GM12878 (cell line): ENCODE results near the gene RNU6-9. TPM values are rescaled to one million over a fixed set of nuclear protein-coding genes. Genes with fewer than 3 reads are reported as not detected.

Source experiments
- ATAC-seq: fragments of 200-7000 bp; cut with Tn5 transposase; 3 replicates; pipeline ENCODE4 v1.9.1; 2020; ENCODE audit warnings: mild to moderate bottlenecking, moderate library complexity
- BruUV-seq: library from RNA; stranded (reverse); fragments of 400-500 nt; replicated peaks from 2 replicates; lab custom pipeline; 2021; lab: Mats Ljungman, UMichigan
- CTCF ChIA-PET: fragments of 300-600 bp; sonication (Branson Sonifier 250); formaldehyde crosslinking; extraction: SDS; loops from one replicate; lab custom pipeline; 2021; ENCODE audit warnings: inconsistent platforms; lab: Yijun Ruan, JAX
- POLR2A ChIA-PET: fragments of 350-600 bp; formaldehyde crosslinking; extraction: SDS; loops from one replicate; lab custom pipeline; 2021; ENCODE audit warnings: inconsistent platforms; lab: Charles Lee
- RAD21 ChIA-PET: fragments of 300-600 bp; sonication (Branson Sonifier 250); formaldehyde crosslinking; loops from one replicate; lab custom pipeline; 2023; ENCODE audit warnings: antibody characterized with exemption; ENCODE audit not compliant: unreplicated experiment; lab: Charles Lee
- SMC1A ChIA-PET: fragments of 300-600 bp; sonication (Branson Sonifier 250); formaldehyde crosslinking; loops from one replicate; lab custom pipeline; 2023; ENCODE audit not compliant: unreplicated experiment, uncharacterized antibody; lab: Charles Lee
- DNase-seq: peaks from one replicate; pipeline ENCODE4 v3.0.0-alpha.2; 2011; ENCODE audit warnings: low read depth, low spot score
- FAIRE-seq: peaks from 3 replicates; lab custom pipeline; 2011; peaks lifted over from hg19 to GRCh38; lab: Jason Lieb, UNC
- H2AFZ ChIP-seq: 2 replicates; pipeline ENCODE4 v1.6.0; 2011; ENCODE audit warnings: low read depth, low read length, control low read depth; ENCODE audit not compliant: control insufficient read depth
- H3K27ac ChIP-seq: 2 replicates; pipeline ENCODE4 v1.5.1; 2011; ENCODE audit warnings: control low read depth; ENCODE audit not compliant: control insufficient read depth, insufficient read depth
- H3K27me3 ChIP-seq, 2 experiments: replicated peaks in 1 of 2; 2 replicates each; pipeline versions ENCODE4 v1.6.0 to v1.6.1; 2011; ENCODE audit warnings: low read length in 1 of 2; ENCODE audit not compliant: control insufficient read depth in 2 of 2, insufficient read depth in 2 of 2
- H3K36me3 ChIP-seq, 2 experiments: 2 replicates each; pipeline ENCODE4 v1.5.1; 2011; ENCODE audit warnings: low read length in 1 of 2; ENCODE audit not compliant: control insufficient read depth in 2 of 2, insufficient read depth in 2 of 2
- H3K4me1 ChIP-seq: 2 replicates; pipeline ENCODE4 v1.6.1; 2011; ENCODE audit warnings: mild to moderate bottlenecking, low read length, moderate library complexity, mixed read lengths; ENCODE audit not compliant: control insufficient read depth, insufficient read depth
- H3K4me2 ChIP-seq: 2 replicates; pipeline ENCODE4 v1.6.0; 2011; ENCODE audit warnings: control low read depth; ENCODE audit not compliant: control insufficient read depth, insufficient read depth
- H3K4me3 ChIP-seq: fragments of 200-600 bp; sonication (generic); 2 replicates; pipeline ENCODE4 v1.5.1; 2016
- H3K79me2 ChIP-seq: 2 replicates; pipeline ENCODE4 v1.6.0; 2011; ENCODE audit warnings: low read length; ENCODE audit not compliant: control insufficient read depth, insufficient read depth
- H3K9ac ChIP-seq: 2 replicates; pipeline ENCODE4 v1.8.0; 2011; ENCODE audit warnings: low read length, control low read depth, mixed read lengths; ENCODE audit not compliant: control insufficient read depth, insufficient read depth
- H3K9me3 ChIP-seq: replicated peaks from 3 replicates; pipeline ENCODE4 v1.5.1; 2011; ENCODE audit warnings: mild to moderate bottlenecking, low read length; ENCODE audit not compliant: control insufficient read depth, insufficient read depth
- H4K20me1 ChIP-seq: 2 replicates; pipeline ENCODE4 v1.6.0; 2011; ENCODE audit not compliant: control insufficient read depth, insufficient read depth
- CREB1 ChIP-seq: IDR thresholded peaks from 2 replicates; pipeline ENCODE4 v1.6.1; 2012; ENCODE audit warnings: low read depth, mild to moderate bottlenecking, inconsistent platforms
- EGR1 ChIP-seq, 2 experiments: IDR thresholded peaks; 1 replicate in 1 of 2; 2 replicates in 1 of 2; pipeline ENCODE4 v1.6.1; 2011 to 2012; ENCODE audit warnings: low read depth in 2 of 2, low read length in 2 of 2, borderline replicate concordance in 1 of 2, mild to moderate bottlenecking in 1 of 2, moderate library complexity in 1 of 2
- FOS ChIP-seq: IDR thresholded peaks from 3 replicates; pipeline ENCODE4 v1.6.1; 2011; ENCODE audit warnings: borderline replicate concordance; ENCODE audit not compliant: insufficient read length; ENCODE audit errors: extremely low read depth
- IRF4 ChIP-seq: IDR thresholded peaks from 2 replicates; pipeline ENCODE4 v1.6.1; 2011; ENCODE audit warnings: low read depth, low read length
- NBN ChIP-seq: fragments of 450-650 bp; IDR thresholded peaks from 2 replicates; pipeline ENCODE4 v1.6.1; 2016
- PRDM15 ChIP-seq: fragments of 450-650 bp; formaldehyde crosslinking; IDR thresholded peaks from 2 replicates; pipeline ENCODE4 v1.4.0; 2020; ENCODE audit warnings: mild to moderate bottlenecking, moderate library complexity
- RCOR1 ChIP-seq: conservative IDR thresholded peaks from 2 replicates; pipeline ENCODE4 v1.6.1; 2012; ENCODE audit warnings: low read depth, low read length, improper control_type of control experiment
- RUNX3 ChIP-seq: IDR thresholded peaks from 2 replicates; pipeline ENCODE4 v1.6.1; 2012; ENCODE audit warnings: low read length, inconsistent platforms
- SREBF2 ChIP-seq: IDR thresholded peaks from 2 replicates; pipeline ENCODE4 v1.6.1; 2012; ENCODE audit warnings: mild to moderate bottlenecking, low read length
- TAF1 ChIP-seq: IDR thresholded peaks from 2 replicates; pipeline ENCODE4 v1.6.1; 2011; ENCODE audit warnings: mild to moderate bottlenecking, low read depth, low read length, borderline replicate concordance
- WGBS: methylation state at CpG from one replicate; pipeline ENCODE4 v1.1.6; 2016; ENCODE audit warnings: low lambda C conversion rate; ENCODE audit not compliant: insufficient replicate concordance, insufficient coverage; ENCODE audit errors: missing lambda C conversion rate; 5-methylcytosine and 5-hydroxymethylcytosine counted together
- in situ Hi-C: fragments of 300-500 bp; cut with MboI; formaldehyde crosslinking; loops from 9 replicates; pipeline ENCODE4 v1.14.3; 2018; ENCODE audit warnings: mixed read lengths
- intact Hi-C: fragments of 100-400 bp; cut with micrococcal nuclease; formaldehyde crosslinking; loops from one replicate; pipeline ENCODE4 v1.14.2; 2022; ENCODE audit not compliant: unreplicated experiment
- polyA plus RNA-seq, 11 experiments: library from polyadenylated mRNA; depleted of rRNA in 4 of 11; unstranded in 6 of 11; stranded (reverse) in 5 of 11; fragments of >200 nt; fragmentation: Nextera tagmentation in 4 of 11; fragmentation: Illumina TruSeq in 1 of 11; extraction: Ambion mirVana in 4 of 11; extraction: Trizol in 1 of 11; gene quantifications; 1 replicate in 1 of 11; 2 replicates in 10 of 11; pipeline versions ENCODE4 v1.2.1 to v1.2.3, GENCODE V29; 2011 to 2016; ENCODE audit warnings: inconsistent platforms in 2 of 11, missing spikeins in 2 of 11, low read depth in 1 of 11
- total RNA-seq, 4 experiments: library from RNA; depleted of rRNA in 3 of 4; stranded (reverse); fragments of >200 nt in 3 of 4; fragmentation: Illumina TruSeq in 1 of 4; extraction: Trizol in 1 of 4; gene quantifications; 2 replicates each; pipeline versions ENCODE4 v1.2.1 to v1.2.3, GENCODE V29; 2013 to 2021
- TF ChIP-seq, protein P1 (sequence below): fragments of 450-650 bp; IDR thresholded peaks from 2 replicates; pipeline ENCODE4 v1.6.1; 2014; ENCODE audit warnings: mild to moderate bottlenecking
- TF ChIP-seq, protein P2 (sequence below): fragments of 450-650 bp; IDR thresholded peaks from 2 replicates; pipeline ENCODE4 v1.6.1; 2016; ENCODE audit warnings: mild to moderate bottlenecking
- TF ChIP-seq, protein P3 (sequence below): IDR thresholded peaks from 2 replicates; pipeline ENCODE4 v1.6.1; 2011; ENCODE audit warnings: mild to moderate bottlenecking, low read depth, low read length, moderate library complexity; ENCODE audit not compliant: insufficient replicate concordance

RNU6-9 gene
- total and polyA plus RNA-seq, 10 of the 15 experiments (the other 5 are each of a cell fraction or from before 2014, with no cell fraction given) = not detected

GRCh38 chr19:913080-913748 lies 19.9 kb downstream of the RNU6-9 start, which contains the start of gene R3HDM4 (continued):
- TF ChIP-seq RCOR1 = no peak
- peak in 1 of 2 experiments; percentile 47; a peak in 1 of 3 replicates for TF ChIP-seq EGR1 (IDR thresholded peaks at IDR 0.05; ENCODE audit: borderline replicate concordance in 1 of 2, low read depth in 2 of 2, low read length in 2 of 2)
- TF ChIP-seq NBN = peak; percentile 16; the same call in 1 of the 2 replicates
- 0 out of 2 replicates have a peak, but pooled peaks have one; percentile 34 for TF ChIP-seq TAF1
- TF ChIP-seq CREB1 = peak; percentile 61; the same call in 1 of the 2 replicates

DNA sequence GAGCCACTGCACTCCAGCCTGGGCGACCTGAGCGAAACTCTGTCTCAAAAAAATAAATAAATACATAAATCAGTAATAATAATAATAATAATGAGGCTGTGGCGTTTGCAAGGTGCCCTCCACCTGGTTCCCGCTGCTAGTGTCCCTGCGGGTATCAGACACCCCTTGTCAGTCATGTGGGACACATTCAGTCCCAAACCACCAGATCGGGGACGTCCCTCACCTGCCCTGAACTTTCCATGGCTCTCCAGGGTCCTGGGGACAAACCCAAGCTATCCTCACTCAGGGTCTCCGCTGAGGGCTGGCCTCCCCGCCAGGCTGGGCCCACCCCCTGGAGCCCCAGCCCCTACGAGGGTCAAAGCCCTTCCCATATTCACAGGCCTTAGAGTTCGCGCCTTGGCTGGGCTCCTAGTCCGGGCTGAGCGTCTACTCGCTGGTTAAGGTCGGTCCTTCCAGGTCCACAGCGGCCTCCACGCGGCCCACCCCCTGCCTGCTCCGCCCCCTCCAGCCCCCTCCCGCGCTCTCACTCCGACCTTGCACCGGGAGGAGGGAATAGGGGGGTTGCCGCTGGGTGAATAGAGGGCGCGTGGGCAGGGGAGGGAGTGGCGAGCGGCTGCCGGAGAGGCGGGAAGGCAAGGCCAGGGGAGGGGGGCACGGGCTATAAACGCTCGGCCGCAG lies 23.5 kb downstream of the RNU6-9 start:
- H3K9ac ChIP-seq = no peak overlapping the region
- FAIRE-seq (no peak), DNase-seq (no peak), ATAC-seq (no peak)
- peaks cover 8% of the 10 kb centered on the region for H3K79me2 ChIP-seq
- H3K4me2 ChIP-seq = peak overlapping the region; percentile 77
- no TSS peak for BruUV-seq
- no peak overlapping the region for H3K27ac ChIP-seq
- H3K36me3 ChIP-seq = no peaks in the 10 kb centered on the region
- no peak overlapping the region for H2AFZ ChIP-seq
- peaks cover 25% of the 10 kb centered on the region for H3K4me1 ChIP-seq
- intact Hi-C loops = no loop called here
- POLR2A ChIA-PET = interaction anchor here (1.3 kb wide), 1 partner anchor 23 kb away, joined by 4 read pairs; the partner anchor contains the start of genes MED16 and RNU6-9
- SMC1A ChIA-PET = interaction anchor here (1.4 to 3.3 kb wide), 2 partner anchors 10 to 53 kb away, joined by 4 to 18 read pairs; no protein-coding TSS in a partner anchor
- no peaks in the 10 kb centered on the region for H4K20me1 ChIP-seq
- in situ Hi-C loops = no loop called here
- TF ChIP-seq, protein P1, sequence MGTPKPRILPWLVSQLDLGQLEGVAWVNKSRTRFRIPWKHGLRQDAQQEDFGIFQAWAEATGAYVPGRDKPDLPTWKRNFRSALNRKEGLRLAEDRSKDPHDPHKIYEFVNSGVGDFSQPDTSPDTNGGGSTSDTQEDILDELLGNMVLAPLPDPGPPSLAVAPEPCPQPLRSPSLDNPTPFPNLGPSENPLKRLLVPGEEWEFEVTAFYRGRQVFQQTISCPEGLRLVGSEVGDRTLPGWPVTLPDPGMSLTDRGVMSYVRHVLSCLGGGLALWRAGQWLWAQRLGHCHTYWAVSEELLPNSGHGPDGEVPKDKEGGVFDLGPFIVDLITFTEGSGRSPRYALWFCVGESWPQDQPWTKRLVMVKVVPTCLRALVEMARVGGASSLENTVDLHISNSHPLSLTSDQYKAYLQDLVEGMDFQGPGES = no peak
- TF ChIP-seq RUNX3 (no peak), PRDM15 (CRISPR knock-in tag) (no peak), IRF4 (no peak), SREBF2 (no peak), FOS (no peak), EGR1 (IDR thresholded peaks at IDR 0.05; ENCODE audit: borderline replicate concordance in 1 of 2, low read depth in 2 of 2, low read length in 2 of 2) (peak in 1 of 2 experiments; percentile 58; a peak in 1 of 3 replicates)
- TF ChIP-seq, protein P2, sequence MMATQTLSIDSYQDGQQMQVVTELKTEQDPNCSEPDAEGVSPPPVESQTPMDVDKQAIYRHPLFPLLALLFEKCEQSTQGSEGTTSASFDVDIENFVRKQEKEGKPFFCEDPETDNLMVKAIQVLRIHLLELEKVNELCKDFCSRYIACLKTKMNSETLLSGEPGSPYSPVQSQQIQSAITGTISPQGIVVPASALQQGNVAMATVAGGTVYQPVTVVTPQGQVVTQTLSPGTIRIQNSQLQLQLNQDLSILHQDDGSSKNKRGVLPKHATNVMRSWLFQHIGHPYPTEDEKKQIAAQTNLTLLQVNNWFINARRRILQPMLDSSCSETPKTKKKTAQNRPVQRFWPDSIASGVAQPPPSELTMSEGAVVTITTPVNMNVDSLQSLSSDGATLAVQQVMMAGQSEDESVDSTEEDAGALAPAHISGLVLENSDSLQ = peak; percentile 36; the same call in 1 of the 2 replicates
- TF ChIP-seq, protein P3, sequence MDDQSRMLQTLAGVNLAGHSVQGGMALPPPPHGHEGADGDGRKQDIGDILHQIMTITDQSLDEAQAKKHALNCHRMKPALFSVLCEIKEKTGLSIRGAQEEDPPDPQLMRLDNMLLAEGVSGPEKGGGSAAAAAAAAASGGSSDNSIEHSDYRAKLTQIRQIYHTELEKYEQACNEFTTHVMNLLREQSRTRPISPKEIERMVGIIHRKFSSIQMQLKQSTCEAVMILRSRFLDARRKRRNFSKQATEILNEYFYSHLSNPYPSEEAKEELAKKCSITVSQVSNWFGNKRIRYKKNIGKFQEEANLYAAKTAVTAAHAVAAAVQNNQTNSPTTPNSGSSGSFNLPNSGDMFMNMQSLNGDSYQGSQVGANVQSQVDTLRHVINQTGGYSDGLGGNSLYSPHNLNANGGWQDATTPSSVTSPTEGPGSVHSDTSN = peak; percentile 9
- TF ChIP-seq, all 136 proteins: peak for 3
- no peak overlapping the region for H3K4me3 ChIP-seq
- H3K9me3 ChIP-seq = no peaks in the 10 kb centered on the region
- ChIA-PET RAD21 (interaction anchor here (1.6 kb wide), 1 partner anchor 53 kb away, joined by 7 read pairs; no protein-coding TSS in a partner anchor), CTCF (interaction anchor here (1.2 to 2.9 kb wide), 3 partner anchors 10 to 60 kb away, joined by 3 to 24 read pairs (median 5); no protein-coding TSS in a partner anchor)
- 9% methylated on average over 23 of the region's 35 CpGs for WGBS
- peaks cover 0 to 2% of the 10 kb centered on the region in 2 experiments; a peak in 1 of 4 replicates for H3K27me3 ChIP-seq
